Measurements from ENCODE around the gene PFKFB4. TPM values are rescaled to one million over a fixed set of nuclear protein-coding genes. Genes with fewer than 3 reads are reported as not detected.
A peak's percentile ranks its signal among the peaks of the same experiment; 100 is the strongest.

Gene PFKFB4
- total and polyA plus RNA-seq, 4 experiments from 2014 or later = 2.5 to 2.7 (median 2.6) TPM

DNA sequence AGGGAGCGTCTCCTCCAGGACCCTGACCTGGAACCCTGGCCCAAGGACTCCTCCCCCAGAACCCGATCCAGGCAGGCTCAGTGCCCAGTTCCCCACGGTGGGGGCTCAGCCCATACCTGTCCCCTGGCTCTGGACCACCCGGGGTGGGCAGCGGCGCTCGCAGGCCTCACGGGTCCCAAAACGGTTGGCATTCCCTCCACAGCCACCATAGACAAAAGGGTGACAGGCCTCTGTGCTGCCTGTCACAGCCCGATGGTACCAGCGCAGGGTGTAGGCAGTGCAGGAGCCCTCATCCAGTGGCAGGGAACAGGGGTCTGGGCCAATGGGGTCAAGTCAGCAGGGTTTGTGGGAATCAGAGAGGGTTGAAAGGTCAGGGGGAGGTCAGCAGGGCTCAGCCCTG is 8.1 kb upstream of the PFKFB4 start:
- Mint-ChIP-seq H3K27me3 (no peaks in the 10 kb centered on the region), H3K4me3 (no peak overlapping the region), H3K9me3 (peaks cover 0 to 1% (median 0%) of the 10 kb centered on the region in 8 donors), H3K4me1 (peaks cover 0 to 12% (median 0%) of the 10 kb centered on the region in 4 donors), H3K27ac (no peak overlapping the region), H3K36me3 (no peaks in the 10 kb centered on the region)
- intact Hi-C loops (cut with micrococcal nuclease) = no loop called here
- POLR2A ChIA-PET (ENCODE audit: partially characterized antibody) = no interaction called here
- H3K27ac ChIP-seq (ENCODE audit: low read depth, low read length) = no peak overlapping the region
- DNase-seq = no peak
- CTCF ChIA-PET (ENCODE audit: partially characterized antibody) = no interaction called here
- no peaks in the 10 kb centered on the region for H3K36me3 ChIP-seq (ENCODE audit: insufficient read depth, low read length)
- no peaks in the 10 kb centered on the region for H3K27me3 ChIP-seq (ENCODE audit: insufficient read depth, low read length)
- no peaks in the 10 kb centered on the region for H3K9me3 ChIP-seq (ENCODE audit: control insufficient read depth in 1 of 2, low read length in 2 of 2)
- H3K4me3 ChIP-seq (ENCODE audit: low read length in 2 of 2) = no peak overlapping the region
- H3K4me1 ChIP-seq (ENCODE audit: insufficient read depth, low read length) = no peaks in the 10 kb centered on the region

DNA sequence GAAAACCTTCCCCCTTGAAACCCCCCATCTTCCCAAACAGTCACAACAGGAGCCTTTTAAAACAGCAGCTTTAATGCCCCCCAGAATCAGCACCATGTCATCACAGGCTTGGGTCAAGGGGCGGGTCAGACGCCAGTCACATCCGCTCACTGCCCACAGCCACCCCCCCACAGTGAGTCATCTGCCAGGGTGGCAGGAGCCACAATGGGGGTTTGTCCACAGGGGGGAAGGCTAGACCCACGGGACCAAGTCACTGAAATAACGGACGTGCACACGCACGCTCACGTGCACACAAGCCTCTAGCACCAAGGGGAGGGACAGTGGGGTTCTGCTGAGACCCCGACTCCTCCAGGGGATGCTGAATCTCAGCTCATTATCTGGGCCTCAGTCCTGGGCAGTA is 7.4 kb upstream of the PFKFB4 start:
- Mint-ChIP-seq H3K4me3 (peak overlapping the region in 1 of 8 donors; percentile 7), H3K27ac (no peak overlapping the region), H3K27me3 (no peaks in the 10 kb centered on the region), H3K36me3 (no peaks in the 10 kb centered on the region), H3K9me3 (peaks cover 0 to 1% (median 0%) of the 10 kb centered on the region in 8 donors), H3K4me1 (peaks cover 0 to 12% (median 0%) of the 10 kb centered on the region in 4 donors)
- Histone ChIP-seq H3K27ac (ENCODE audit: low read depth, low read length) (no peak overlapping the region), H3K4me1 (ENCODE audit: insufficient read depth, low read length) (no peaks in the 10 kb centered on the region), H3K36me3 (ENCODE audit: insufficient read depth, low read length) (no peaks in the 10 kb centered on the region), H3K9me3 (ENCODE audit: control insufficient read depth in 1 of 2, low read length in 2 of 2) (no peaks in the 10 kb centered on the region), H3K4me3 (ENCODE audit: low read length in 2 of 2) (no peak overlapping the region), H3K27me3 (ENCODE audit: insufficient read depth, low read length) (no peaks in the 10 kb centered on the region)
- CTCF ChIA-PET (ENCODE audit: partially characterized antibody) = no interaction called here
- POLR2A ChIA-PET (ENCODE audit: partially characterized antibody) = no interaction called here
- DNase-seq = peak in 1 of 5 donors; percentile 31
- intact Hi-C loops (cut with micrococcal nuclease) = no loop called here

DNA sequence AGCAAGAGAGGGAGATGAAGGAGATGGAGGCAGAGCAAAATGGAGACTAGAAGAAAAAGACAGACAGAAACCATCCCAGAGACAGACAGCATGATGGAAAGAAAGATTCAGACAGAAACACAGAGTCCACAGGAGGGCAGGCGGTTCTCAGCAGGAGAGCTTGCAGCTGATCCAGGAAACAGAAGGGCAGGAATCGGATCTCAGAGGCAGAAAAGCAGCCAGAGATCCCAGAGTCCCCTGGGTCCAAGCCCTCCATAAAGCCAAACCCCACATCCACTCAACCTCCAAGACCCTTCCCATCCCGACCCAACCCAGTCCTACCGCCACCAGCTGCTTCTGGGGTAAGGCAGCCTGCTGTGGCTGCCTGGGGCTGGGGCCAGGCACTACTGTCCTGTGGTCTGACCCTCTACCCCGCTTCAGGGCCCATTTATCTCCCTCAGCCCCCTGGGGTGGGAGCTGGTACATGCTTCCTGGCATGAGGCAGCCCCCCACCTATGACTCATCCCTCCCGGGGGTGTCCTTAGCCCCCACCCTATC is 6.8 kb upstream of the PFKFB4 start, which contains the start of gene UCN2:
Gene UCN2 (minus strand): TSS at position 400 of the 537 bp plus-strand sequence. CDS start 657 bp downstream, outside the sequence.
- peak within 1 kb of the TSS in 1 of 7 donors; percentile 48 for H3K27ac Mint-ChIP-seq
- intact Hi-C loops (cut with micrococcal nuclease) = no loop called here
- CTCF ChIA-PET (ENCODE audit: partially characterized antibody) = no interaction called here

DNA sequence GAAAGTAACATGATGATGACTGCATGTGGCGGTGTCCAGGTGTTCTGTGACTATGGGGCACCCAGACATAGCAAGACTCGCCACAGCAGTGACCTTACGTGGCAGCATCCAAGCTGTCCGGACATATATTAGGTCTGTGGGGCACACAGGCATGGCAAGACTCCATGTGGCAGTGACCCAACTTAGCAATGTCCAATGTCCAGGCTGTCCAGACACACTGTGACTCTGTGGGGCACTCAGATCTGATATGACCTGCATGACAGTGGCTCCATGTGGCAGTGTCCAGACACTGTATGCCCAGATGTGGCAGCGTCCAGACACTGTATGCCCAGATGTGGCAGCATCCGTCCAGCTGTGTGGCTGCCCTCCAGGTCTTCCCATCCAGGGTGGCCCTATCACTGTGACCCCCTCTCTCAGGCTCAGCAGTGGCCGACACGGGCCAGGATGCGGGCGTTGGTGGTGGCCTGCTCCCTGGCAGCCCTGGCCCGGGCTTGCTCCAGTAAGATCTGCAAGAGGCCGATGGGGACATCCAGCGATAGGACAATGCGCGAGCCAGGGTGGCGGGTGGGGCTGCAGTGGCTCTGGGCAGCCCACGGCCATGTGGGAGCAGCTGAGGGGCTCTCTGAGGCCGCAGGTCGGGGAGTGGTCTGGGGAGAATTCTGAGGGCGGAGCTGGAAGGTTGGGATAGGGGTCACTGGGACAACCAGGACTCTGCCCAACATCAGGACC is 5.9 kb upstream of the PFKFB4 start:
- H3K27me3 ChIP-seq (ENCODE audit: insufficient read depth, low read length) = no peaks in the 10 kb centered on the region
- Mint-ChIP-seq H3K36me3 (no peaks in the 10 kb centered on the region), H3K4me3 (no peak overlapping the region), H3K27me3 (no peaks in the 10 kb centered on the region), H3K27ac (no peak overlapping the region), H3K9me3 (peaks cover 0 to 3% (median 0%) of the 10 kb centered on the region in 8 donors), H3K4me1 (peaks cover 3 to 20% (median 9%) of the 10 kb centered on the region in 4 donors)
- no peaks in the 10 kb centered on the region for H3K9me3 ChIP-seq (ENCODE audit: control insufficient read depth in 1 of 2, low read length in 2 of 2)
- intact Hi-C loops (cut with micrococcal nuclease) = no loop called here
- ChIA-PET POLR2A (ENCODE audit: partially characterized antibody) (interaction anchor here (0.9 kb wide), 1 partner anchor 98 kb away, joined by 3 read pairs; no protein-coding TSS in a partner anchor), CTCF (ENCODE audit: partially characterized antibody) (interaction anchor here (18.1 kb wide), 1 partner anchor 161 kb away, joined by 330 read pairs; no protein-coding TSS in a partner anchor)
- no peaks in the 10 kb centered on the region for H3K36me3 ChIP-seq (ENCODE audit: insufficient read depth, low read length)
- H3K4me3 ChIP-seq (ENCODE audit: low read length in 2 of 2) = no peak overlapping the region
- H3K4me1 ChIP-seq (ENCODE audit: insufficient read depth, low read length) = peaks cover 11% of the 10 kb centered on the region
- no peak overlapping the region for H3K27ac ChIP-seq (ENCODE audit: low read depth, low read length)
- peak in 1 of 5 donors; percentile 30 for DNase-seq

More for the DNA sequence above, 6.8 kb upstream of the PFKFB4 start, which contains the start of gene UCN2:
- Histone ChIP-seq H3K36me3 (ENCODE audit: insufficient read depth, low read length) (no peaks in the 10 kb centered on the region), H3K4me3 (ENCODE audit: low read length in 2 of 2) (no peak within 1 kb of the TSS), H3K4me1 (ENCODE audit: insufficient read depth, low read length) (peaks cover 2% of the 10 kb centered on the region), H3K27me3 (ENCODE audit: insufficient read depth, low read length) (no peaks in the 10 kb centered on the region), H3K9me3 (ENCODE audit: control insufficient read depth in 1 of 2, low read length in 2 of 2) (no peaks in the 10 kb centered on the region), H3K27ac (ENCODE audit: low read depth, low read length) (no peak within 1 kb of the TSS)
- POLR2A ChIA-PET (ENCODE audit: partially characterized antibody) = no interaction called here
- peak in 1 of 5 donors; percentile 1 for DNase-seq
- Mint-ChIP-seq H3K4me1 (peaks cover 0 to 15% (median 4%) of the 10 kb centered on the region in 4 donors), H3K27me3 (no peaks in the 10 kb centered on the region), H3K4me3 (peak within 1 kb of the TSS in 1 of 8 donors; percentile 7), H3K36me3 (no peaks in the 10 kb centered on the region), H3K9me3 (peaks cover 0 to 1% (median 0%) of the 10 kb centered on the region in 8 donors)

DNA sequence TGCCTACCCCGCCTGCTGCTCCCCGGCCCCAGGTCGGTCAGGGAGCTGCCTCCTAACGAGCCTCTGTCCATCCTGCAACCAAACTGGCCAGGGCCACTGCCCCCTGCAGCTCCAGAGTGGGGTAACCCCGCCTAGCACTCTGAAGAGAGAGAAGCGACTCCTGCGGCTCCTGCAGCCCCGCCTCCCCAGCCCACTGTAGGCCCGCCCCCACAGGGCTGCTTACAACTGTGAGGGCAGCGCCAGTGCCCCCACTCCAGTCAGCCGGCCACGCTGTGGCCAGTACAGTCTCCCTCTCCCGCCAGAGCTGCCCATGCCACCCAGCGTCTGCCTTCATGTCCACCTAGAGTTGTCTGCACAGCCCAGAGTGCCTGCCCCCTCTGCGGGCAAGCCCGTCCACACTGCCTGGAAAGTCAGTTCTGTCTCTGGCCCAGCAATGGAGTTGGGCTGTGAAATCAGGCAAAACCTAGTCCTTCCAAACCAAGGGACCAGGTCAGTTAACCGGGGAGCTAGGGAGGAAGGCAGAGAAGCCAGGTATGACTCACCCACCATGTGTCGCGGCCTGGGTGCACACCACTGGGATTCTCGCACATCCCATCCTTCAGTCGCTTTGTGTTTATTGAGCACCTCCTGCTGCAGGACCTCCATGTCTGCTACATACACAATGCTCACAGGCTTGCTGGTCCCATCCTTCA is 4.6 kb upstream of the PFKFB4 start:
- Histone ChIP-seq H3K4me1 (ENCODE audit: insufficient read depth, low read length) (peaks cover 18% of the 10 kb centered on the region), H3K36me3 (ENCODE audit: insufficient read depth, low read length) (no peaks in the 10 kb centered on the region), H3K27me3 (ENCODE audit: insufficient read depth, low read length) (no peaks in the 10 kb centered on the region), H3K27ac (ENCODE audit: low read depth, low read length) (no peak overlapping the region), H3K4me3 (ENCODE audit: low read length in 2 of 2) (no peak overlapping the region), H3K9me3 (ENCODE audit: control insufficient read depth in 1 of 2, low read length in 2 of 2) (no peaks in the 10 kb centered on the region)
- H3K4me3 Mint-ChIP-seq = no peak overlapping the region
- H3K4me1 Mint-ChIP-seq = peaks cover 4 to 29% (median 16%) of the 10 kb centered on the region in 4 donors
- intact Hi-C loops (cut with micrococcal nuclease) = no loop called here
- POLR2A ChIA-PET (ENCODE audit: partially characterized antibody) = interaction anchor here (0.9 kb wide), 1 partner anchor 97 kb away, joined by 3 read pairs; no protein-coding TSS in a partner anchor
- no peaks in the 10 kb centered on the region for H3K27me3 Mint-ChIP-seq
- CTCF ChIA-PET (ENCODE audit: partially characterized antibody) = interaction anchor here (18.1 kb wide), 1 partner anchor 159 kb away, joined by 330 read pairs; no protein-coding TSS in a partner anchor
- no peaks in the 10 kb centered on the region for H3K36me3 Mint-ChIP-seq
- DNase-seq = peak in 1 of 5 donors; percentile 16
- no peak overlapping the region for H3K27ac Mint-ChIP-seq
- H3K9me3 Mint-ChIP-seq = peaks cover 0 to 3% (median 0%) of the 10 kb centered on the region in 8 donors

DNA sequence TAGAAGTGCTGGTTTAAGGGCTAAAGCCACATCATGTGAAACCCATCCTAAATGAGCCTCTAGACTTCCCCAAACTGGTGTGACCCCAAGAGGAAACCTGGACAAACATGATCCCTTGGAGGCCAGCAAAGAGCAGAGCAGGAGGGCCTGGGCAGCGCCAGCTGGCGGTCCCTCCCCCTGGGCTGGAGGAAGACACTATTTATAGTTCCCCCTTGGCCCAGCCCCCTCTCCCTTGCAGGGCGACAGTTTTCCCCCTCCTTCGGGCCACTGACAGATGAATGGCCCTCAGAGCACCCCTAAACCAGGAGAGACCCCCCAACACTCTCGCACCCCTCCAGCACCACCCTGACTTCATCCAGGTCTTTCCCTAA is 4.0 kb upstream of the PFKFB4 start:
- intact Hi-C loops (cut with micrococcal nuclease) = no loop called here
- H3K27me3 ChIP-seq (ENCODE audit: insufficient read depth, low read length) = no peaks in the 10 kb centered on the region
- no peak overlapping the region for H3K27ac Mint-ChIP-seq
- H3K4me1 ChIP-seq (ENCODE audit: insufficient read depth, low read length) = peaks cover 23% of the 10 kb centered on the region
- H3K9me3 ChIP-seq (ENCODE audit: control insufficient read depth in 1 of 2, low read length in 2 of 2) = no peaks in the 10 kb centered on the region
- H3K27ac ChIP-seq (ENCODE audit: low read depth, low read length) = no peak overlapping the region
- H3K36me3 ChIP-seq (ENCODE audit: insufficient read depth, low read length) = no peaks in the 10 kb centered on the region
- H3K27me3 Mint-ChIP-seq = no peaks in the 10 kb centered on the region
- H3K4me3 Mint-ChIP-seq = no peak overlapping the region
- peaks cover 5 to 29% (median 17%) of the 10 kb centered on the region in 4 donors for H3K4me1 Mint-ChIP-seq
- POLR2A ChIA-PET (ENCODE audit: partially characterized antibody) = no interaction called here
- no peak overlapping the region for H3K4me3 ChIP-seq (ENCODE audit: low read length in 2 of 2)
- peaks cover 0 to 3% (median 0%) of the 10 kb centered on the region in 8 donors for H3K9me3 Mint-ChIP-seq
- H3K36me3 Mint-ChIP-seq = no peaks in the 10 kb centered on the region
- peak in 1 of 5 donors; percentile 10 for DNase-seq
- CTCF ChIA-PET (ENCODE audit: partially characterized antibody) = interaction anchor here (18.1 kb wide), 1 partner anchor 159 kb away, joined by 330 read pairs; no protein-coding TSS in a partner anchor
